Measurements from ENCODE around the gene NEK7. TPM values are rescaled to one million over a fixed set of nuclear protein-coding genes. Genes with fewer than 3 reads are reported as not detected.
A peak's percentile ranks its signal among the peaks of the same experiment; 100 is the strongest.

The NEK7 gene
- total RNA-seq, 1 experiment from 2014 or later = 699 TPM

DNA sequence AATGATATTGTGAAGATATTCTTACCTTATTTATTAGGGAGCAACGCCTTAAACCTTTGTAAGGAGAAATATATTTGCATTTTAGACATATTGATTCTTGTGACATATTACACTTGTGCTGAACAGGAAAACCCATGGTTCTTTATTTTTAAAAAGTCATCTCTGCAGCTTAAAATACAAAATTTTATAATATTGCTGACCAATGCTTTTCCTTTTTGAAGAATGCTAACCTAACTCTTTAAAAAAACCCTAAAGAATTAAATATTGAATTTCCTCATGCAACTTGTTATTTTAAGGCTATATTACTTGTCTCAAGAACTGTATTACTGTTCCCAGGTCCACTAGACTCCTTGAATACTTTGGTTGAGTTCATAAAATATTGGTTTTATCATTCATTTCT is 99.0 kb downstream of the NEK7 start:
- no peak for DNase-seq (ENCODE audit: low spot score)

DNA sequence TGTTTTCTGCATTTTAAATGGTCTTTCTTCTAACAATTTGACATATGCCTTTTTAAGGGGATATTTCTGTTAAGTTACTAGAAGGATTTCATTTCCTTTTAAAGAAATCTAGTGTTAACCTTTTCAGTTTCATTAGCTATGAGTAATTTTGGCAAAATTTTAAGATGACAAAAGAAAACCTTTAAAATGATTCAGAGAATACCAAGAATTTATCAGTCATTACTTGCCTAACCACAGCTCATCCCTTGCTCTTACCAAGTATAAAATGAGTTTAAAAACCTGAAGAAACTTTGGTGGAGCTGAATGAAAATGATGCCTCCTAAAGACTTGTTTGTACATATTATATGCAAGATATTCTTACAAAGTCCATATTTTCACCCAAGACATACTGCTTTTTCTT is 101.7 kb downstream of the NEK7 start:
- peak; percentile 91 for DNase-seq (ENCODE audit: low spot score)

DNA sequence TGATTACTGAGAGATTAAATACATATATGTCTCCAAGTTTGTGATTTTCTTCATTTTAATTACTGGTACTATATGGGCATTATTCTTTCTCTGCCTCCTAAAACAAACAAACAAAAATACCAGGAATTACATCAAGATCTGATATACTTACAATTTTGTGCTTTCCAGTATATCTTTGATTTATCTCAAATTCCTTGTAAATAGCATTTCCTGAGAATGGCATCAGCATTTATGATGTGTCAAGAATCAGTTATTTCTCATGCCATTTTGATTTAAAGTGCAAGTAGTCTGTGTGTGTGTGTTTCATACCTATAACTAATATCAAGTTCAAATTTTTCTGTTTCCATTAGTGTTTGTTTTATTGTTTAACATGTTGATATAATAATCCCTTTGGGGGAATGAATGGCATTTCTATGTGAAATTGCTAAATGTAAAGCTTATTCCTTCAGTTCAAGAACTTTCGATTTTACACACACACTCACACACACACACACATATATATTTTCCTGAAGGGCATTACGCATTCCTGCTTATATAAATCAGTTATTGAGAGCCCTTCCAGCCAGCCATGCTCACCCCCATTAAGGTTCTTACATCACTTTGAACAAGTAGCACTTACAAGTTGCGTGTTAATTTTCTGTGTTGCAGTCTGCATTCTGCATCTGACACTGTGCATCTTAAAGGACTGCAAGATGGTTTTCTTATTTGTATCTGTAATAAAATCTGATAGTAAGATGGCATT is 102.7 kb downstream of the NEK7 start:
- no peak for DNase-seq (ENCODE audit: low spot score)

DNA sequence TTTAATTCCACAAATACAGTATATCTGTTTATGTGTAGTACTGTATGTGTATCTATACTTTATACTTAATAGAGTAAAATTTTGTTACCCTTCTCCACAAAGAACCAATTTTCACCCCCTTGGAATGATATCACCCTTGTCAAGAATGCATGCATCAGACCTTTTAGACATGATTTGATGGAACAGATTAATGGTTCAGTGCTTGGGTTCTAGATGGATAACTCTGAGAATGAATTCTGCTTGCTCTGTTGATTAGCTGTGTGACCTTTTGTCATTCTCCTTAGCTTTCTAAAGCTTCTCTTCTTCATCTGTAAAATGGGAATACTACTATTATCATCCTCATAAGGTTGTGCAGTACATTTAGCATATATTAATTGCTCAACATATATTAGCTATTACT is 105.1 kb downstream of the NEK7 start:
- no peak for DNase-seq (ENCODE audit: low spot score)

DNA sequence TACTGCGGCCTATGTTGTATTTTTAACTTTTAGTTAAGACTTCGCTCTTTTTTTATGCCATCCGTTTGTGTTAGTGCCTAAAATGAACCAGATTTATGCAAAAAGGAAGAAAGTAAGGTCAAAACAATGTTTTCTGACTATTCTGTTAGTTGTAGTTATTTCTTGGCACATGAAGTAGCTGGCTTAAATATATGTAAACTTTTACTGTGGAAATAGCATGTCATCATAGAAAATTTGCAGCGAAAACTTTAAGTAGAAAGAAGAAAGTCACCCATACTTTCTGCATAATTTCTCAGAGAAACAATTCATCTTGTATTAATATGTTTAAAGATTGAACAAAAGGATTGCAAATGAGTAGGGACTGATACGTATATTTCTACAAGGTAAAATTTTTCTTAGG is 106.4 kb downstream of the NEK7 start:
- DNase-seq (ENCODE audit: low spot score) = no peak

DNA sequence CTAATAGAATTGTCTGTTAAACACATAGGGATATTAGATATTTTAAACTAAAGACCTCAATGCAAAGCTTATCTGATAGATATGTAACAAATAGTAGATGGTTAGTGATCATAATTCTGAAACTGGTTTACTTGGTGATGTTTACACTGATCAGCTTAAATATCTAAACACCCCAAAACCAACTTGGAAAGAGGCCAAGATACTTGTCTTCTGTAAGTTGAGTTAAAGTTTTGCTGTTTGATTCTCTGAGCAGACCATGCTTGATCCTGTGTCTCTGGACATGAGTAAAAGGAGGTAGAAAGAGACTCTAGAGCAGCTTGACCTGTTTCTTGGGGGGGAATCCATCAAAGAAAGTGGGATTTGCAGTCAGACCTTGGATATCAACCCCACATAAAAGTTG is 107.5 kb downstream of the NEK7 start:
- no peak for DNase-seq (ENCODE audit: low spot score)

DNA sequence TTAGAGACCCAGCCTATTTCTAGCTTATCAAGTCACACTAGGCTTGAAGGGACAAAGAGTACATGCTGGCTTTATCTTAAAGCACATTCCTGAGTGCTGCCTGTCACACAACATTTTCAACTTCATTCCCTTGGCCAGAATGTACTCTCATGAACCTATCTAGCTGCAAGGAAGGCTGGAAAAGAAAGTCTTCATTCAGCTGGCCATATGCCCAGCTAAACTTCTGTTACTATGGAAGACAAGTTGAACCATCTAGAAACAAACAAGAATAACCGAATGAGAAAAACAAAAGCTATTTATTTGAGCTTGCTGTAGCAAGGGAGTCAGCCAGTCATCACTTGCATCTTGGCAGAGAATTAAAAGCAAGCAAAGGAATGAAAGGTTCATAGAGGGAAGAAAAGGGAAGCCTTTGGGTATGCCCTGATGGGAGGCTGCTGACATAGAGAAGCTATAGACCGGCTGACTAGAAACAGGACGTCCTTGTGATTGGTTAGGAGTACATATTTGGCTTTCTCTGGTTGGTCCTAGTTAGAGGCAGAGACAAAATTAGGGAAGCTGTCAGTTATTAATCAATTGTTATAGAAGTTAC is 108.4 kb downstream of the NEK7 start:
- no peak for DNase-seq (ENCODE audit: low spot score)

DNA sequence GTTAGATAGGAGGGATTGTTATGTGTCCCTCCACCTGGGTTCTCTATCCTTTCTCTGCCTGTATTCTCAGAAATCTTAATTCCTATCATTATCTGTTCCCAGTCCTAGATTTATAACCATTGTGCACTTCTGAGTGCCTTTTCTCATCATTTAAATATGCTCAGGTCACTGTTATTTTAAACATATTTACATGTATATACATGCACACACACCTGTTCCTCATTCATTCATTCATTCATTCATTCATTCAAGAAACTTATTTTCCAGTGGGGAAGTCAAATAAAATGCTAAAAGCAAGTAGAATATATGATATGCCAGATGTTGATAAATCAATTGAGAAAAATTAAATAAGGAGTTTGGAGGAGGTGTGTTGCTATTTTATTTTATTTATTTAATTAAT is 110.3 kb downstream of the NEK7 start:
- no peak for DNase-seq (ENCODE audit: low spot score)

DNA sequence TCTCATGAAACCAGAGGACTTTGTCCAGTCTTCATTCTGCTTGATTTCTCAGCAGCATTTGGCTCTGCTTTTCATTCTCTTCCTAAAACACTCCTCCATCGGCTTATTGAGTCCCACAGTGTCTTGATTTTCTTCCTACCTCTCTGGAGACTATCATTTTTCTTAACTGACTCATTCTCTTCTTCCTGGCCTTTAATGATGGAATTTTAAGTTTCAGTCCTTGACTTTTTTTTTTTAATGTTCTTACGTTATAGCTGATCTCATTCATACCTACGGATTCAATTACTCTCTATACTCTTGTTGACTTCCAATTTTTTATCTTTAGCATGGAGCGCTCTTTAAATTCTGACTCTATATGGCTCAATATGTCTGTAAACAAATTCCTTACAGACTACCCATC is 111.1 kb downstream of the NEK7 start:
- DNase-seq (ENCODE audit: low spot score) = peak; percentile 85

DNA sequence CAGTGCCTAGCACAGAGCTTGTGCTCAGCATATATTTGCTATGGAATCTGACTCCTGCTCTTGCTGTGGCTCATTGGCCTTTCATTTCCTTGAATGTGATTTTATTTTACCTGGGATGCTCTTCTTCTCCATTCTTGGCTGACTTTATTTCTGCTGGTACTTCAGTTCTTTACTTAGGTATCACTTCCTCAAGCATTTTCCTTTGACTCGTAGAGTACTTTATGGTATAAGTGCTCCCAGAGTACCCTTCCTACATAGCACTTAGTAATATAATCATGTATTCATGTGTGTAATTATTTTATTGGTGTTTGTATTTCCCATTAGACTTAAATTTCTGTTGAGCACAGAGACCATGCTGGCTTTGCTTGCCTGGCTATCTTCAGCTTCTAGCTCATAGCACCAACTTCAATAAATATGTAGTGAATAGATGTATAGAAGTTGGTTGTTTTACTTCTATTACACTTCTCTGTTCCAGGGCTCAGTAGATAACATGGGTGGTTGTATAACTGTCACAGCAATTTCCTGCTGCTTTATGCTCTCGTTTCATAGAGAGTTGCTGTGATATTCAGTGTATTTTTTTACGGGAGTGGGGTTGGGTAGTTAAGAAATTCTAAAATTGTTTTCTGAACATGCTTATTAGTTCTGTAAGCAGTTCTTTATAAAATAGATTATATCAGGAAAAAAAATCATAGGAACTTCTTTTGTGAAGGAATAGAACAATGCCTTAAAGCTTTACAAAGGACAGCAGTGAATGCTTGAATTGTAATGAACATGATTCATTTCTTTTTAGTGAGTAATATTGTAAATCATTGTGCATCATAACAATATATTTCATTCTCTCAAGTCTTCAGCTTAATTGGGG is 112.2 kb downstream of the NEK7 start:
- peak; percentile 66 for DNase-seq (ENCODE audit: low spot score)

DNA sequence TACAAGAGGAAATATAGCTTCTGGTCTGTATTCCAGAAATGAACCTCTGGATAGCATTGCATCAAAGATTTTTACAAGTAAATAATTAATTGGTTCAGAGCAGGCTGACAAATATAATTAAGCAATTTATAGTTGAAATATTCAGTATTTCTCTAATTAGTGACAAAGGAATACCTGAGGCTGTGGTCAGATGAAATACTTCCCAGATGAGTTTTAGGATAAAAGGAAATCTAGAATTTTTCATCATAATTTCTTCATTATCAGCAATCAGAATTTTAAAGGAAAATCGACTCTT is 112.8 kb downstream of the NEK7 start:
- DNase-seq (ENCODE audit: low spot score) = no peak

DNA sequence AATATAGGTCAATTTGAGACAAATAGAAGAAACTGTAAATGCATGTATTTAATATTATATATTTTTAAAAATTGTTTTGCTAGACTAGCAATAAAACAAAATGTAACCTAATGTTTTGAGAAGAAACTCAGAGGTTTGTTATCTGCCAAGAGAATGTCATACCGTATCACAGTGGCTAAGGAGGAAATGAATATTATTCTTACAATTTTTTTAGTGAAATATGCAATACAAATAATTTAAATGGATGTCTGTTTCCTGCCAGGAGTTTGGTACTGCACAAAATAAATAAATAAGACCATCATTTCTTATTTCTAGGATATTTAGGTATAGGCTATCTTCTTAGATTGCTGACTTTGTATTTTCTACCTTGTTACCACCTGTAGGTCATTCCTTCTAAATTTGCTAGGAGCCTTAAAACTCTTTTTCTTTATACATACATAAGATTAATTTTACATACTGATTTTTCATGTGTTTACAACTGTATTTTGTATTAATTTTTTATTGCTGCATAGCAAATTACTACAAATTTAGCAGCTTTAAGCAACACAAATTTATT is 113.6 kb downstream of the NEK7 start:
- no peak for DNase-seq (ENCODE audit: low spot score)

DNA sequence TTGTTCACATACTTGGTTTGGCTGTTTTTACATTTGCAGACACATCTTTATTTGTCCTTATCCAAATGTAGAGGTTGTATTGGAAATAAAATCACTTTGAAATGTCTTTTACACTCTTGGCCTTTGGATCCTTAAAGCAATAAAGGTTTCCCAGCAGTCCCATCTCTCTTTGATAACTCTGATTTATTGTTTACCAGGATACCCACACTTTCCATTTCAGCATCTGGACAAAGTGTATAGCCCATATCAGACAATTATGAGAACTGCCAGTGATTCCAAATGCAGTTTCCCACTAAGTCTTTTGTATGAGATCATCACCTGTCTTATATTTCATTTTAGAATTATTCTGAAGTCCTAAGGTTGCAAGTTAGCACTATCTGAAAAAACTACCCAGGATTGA is 114.7 kb downstream of the NEK7 start:
- no peak for DNase-seq (ENCODE audit: low spot score)

DNA sequence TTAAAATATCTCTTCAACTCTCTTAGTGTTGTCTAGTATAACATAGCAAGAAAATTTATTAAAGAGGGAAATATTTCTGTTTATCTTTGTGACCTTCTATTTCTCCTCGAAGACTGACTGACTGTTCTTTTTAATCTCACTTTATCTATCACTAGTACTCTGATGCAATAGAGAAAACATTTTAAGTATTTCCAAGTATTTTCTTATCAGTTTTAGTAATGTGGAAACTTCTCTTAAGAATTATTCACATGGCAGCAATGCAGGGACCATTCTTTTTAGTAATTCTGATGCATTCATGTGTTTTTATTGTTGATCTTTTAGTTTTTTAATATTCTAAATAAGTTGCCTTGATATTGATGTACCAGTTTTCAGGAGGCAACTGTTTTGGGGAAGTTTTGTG is 115.7 kb downstream of the NEK7 start:
- peak; percentile 69 for DNase-seq (ENCODE audit: low spot score)

DNA sequence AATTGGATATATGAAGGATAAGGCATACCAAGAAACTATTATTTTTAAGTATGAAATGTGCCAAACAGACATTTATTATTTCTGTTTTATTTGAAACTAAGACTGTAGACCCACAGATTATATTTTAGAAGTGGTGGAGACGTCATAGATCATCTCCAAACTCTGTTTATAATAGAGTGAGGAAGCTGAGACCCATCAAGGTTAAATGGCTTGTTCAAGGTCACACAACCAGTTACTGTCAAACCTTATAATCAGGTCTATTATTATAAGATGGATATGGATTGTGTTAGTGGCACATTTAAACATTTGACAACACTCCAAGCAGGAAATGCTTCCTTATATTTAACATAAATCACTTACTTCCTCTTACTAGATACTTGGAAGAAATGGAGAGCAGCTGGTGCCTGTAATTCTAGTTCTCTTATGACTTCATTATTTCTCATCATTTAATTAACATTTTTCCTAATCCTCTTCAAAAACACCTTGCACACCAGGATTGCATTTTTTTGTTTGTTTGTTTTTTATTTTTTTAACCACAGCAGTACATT is 117.0 kb downstream of the NEK7 start:
- DNase-seq (ENCODE audit: low spot score) = peak; percentile 74

DNA sequence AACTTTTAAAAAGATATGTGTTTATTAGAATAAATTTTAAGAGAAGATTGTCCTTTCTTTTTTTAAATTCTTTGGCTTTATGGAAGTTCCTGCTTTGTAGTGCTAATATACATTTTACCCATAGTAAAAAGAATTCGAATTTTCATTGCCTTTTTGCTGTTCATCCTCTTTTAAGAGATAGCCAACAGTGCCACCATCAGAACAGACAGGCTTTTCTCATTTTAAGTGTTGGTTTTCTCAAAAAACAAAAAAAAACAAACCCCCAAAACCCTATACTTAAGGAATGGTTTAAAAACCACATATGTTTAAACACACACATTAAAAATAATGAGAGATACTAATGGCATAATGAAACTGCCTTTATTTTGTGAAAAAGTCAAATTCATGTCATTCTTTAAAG is 118.8 kb downstream of the NEK7 start:
- DNase-seq (ENCODE audit: low spot score) = no peak

DNA sequence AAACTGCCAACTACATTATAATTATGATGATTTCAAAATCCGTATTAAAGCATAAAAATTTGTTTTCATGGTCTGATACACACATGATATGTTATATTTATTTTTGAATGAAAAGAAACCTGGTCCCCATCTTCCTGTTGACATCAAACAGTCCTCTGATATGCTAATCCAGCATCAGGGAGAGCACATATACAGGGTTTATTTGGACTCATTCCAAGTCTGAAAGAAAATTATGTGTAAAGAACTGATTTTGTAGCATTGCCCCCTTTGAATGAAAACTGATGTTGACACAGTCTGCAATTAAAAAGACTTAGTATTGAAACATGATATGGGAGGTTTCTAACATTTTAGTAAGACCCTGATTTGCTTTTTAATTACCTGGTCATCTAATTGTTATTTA is 119.4 kb downstream of the NEK7 start:
- DNase-seq (ENCODE audit: low spot score) = no peak

DNA sequence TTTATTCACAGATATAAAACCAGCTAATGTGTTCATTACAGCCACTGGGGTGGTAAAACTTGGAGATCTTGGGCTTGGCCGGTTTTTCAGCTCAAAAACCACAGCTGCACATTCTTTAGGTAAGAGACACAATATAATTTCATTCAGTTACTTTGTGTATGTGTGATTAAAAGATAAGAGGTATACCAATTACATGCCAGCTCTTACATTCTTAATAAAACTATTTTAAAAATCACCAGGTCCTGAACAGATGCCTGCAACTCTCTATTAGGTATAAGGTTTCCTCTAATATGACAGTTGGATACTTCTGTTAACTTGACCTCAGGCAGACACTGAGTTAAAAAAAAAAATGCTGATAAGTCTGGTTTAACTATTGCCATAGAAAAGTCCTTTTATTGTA is 122.1 kb downstream of the NEK7 start:
- peak; percentile 55 for DNase-seq (ENCODE audit: low spot score)

DNA sequence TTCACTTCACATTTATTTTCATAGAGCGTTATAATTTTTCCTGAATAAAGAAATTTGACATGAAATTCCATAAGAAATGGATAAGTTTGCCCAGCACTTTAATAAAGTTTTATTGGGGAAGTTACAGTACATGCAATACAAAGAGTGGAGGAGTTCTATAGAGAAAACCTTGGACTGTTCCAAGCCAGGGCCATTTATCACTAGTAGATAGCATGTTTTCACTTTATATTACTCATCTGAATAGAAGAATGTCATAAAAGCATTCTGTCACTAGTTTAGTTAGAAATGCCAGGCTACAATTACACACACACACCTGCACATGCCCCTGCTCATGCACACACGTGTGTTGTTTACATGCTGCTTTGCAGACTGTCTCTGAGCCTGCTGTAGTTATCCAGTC is 123.3 kb downstream of the NEK7 start:
- no peak for DNase-seq (ENCODE audit: low spot score)

DNA sequence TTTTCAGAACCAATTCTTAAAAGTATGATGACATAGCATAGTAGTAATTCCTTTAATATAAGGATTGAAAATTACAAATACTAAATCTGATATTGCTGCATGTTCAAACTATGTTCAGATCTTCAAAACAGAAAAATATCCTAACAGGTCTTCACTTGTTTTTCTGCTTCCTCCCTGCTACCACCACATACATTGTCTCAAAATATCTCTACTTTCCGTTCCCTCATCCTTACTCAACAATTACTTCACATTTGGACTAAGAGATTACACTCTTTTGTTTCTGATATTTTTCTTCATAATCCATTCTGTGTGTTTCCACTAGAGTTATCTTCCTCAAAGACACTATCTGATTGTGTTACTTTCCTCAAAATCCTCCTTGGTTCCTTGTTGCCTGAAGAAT is 125.1 kb downstream of the NEK7 start:
- no peak for DNase-seq (ENCODE audit: low spot score)

DNA sequence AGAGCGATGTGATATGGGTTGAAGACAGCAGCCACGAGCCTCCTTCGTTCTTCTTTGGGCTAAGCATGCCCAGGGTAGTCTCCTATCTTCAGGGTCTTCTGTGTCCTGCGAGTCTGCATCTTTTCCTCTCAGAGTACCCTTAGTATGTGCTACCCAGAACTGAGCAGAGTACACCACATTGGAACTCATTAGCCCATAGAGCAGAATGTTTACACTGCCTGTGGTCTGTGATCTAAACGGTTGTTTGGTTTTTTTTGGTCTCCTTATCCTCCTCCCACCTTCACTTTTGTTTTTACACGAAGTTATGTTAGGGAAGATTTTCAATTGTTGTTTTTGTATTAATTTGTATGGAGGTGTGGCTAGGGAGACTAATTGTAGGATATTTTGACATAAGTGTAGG is 126.4 kb downstream of the NEK7 start:
- no peak for DNase-seq (ENCODE audit: low spot score)

DNA sequence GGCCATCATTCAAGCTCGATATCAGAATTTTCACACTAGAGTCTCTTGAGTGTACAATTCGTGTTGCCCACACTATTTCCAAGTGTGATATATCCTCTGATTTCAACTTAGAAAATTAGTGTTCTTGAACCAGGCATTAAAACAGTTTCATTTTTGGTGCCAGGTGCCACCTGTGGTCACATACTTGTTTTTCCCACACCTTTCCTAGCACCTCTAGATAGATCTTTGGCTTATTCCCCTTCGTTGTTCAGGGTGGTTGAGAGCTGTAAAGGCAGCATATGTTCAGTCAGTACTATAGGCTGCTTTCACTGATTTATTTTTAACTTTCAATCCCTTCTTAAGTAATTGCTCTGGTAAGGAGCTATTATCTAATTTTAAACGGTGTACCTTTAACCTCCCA is 131.1 kb downstream of the NEK7 start:
- DNase-seq (ENCODE audit: low spot score) = no peak

All from A172 (cell line).